Right ventricle myocardium superior (tissue), 1 donor: Measurements from ENCODE around the gene COBL. TPM values are rescaled to one million over a fixed set of nuclear protein-coding genes. Genes with fewer than 3 reads are reported as not detected.

ENCODE experiments used
- ATAC-seq: fragments of 200-7000 bp; cut with Tn5 transposase; one replicate; pipeline ENCODE4 v1.9.1; 2020; ENCODE audit warnings: mild to moderate bottlenecking; ENCODE audit not compliant: poor library complexity
- DNase-seq: peaks from one replicate; pipeline ENCODE4 v3.0.0-alpha.2; 2020
- intact Hi-C: fragments of 100-400 bp; cut with DNase I; formaldehyde crosslinking; loops from one replicate; pipeline ENCODE4 v1.11.2; 2022
- total RNA-seq: library from RNA; stranded (reverse); fragmentation: NEBNext Ultra II Directional; extraction: Animal tissue kit (Norgen Biotek cat#: 25700); gene quantifications from one replicate; pipeline ENCODE4 v1.2.1, GENCODE V29; 2021
- donor health status: DM: no; HTN: yes; CAD: no; lungs with severe emphysema.

Gene COBL
- total RNA-seq, 1 donor from 2014 or later: 76.5 TPM

DNA sequence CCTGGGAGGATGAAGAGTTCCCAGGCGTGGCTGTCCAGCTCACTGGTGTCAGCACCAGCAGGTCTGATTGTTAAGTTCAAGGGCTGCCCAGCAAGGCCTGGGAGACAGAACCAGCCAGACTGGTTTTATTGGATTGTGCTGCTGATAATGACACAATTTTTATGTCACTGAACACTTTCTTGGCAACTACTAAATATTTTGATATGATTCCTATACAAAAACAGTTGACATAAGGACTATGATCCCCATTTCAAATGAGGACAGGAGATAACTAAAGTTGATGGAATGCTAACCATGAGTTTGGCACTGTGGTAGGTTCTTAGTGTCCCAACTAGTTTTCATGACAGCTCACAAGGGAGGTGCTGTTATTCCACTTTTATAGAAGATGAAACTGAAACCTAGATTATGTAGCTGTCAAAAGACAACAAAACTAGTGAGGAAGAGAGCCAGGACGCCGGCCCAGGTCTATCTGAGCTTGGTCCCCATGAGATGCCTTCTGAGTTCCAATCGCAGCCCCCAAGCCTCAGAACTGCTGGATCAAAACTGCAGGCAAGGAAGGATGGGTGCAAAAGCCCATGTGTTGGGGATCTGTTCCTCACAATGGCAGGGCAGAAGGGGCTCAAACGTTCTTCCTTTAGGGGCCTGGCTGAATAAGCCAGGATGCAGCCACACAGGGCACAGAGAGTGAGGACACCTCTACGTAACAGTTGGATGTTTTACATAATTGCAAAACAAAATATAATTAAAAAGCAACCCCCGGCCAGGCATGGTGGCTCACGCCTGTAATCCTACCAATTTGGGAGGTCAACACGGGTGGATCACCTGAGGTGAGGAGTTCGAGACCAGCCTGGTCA is 52.8 kb downstream of the COBL start:
- intact Hi-C loops: no loop called here
- DNase-seq: no peak
- peak; percentile 76 for ATAC-seq

DNA sequence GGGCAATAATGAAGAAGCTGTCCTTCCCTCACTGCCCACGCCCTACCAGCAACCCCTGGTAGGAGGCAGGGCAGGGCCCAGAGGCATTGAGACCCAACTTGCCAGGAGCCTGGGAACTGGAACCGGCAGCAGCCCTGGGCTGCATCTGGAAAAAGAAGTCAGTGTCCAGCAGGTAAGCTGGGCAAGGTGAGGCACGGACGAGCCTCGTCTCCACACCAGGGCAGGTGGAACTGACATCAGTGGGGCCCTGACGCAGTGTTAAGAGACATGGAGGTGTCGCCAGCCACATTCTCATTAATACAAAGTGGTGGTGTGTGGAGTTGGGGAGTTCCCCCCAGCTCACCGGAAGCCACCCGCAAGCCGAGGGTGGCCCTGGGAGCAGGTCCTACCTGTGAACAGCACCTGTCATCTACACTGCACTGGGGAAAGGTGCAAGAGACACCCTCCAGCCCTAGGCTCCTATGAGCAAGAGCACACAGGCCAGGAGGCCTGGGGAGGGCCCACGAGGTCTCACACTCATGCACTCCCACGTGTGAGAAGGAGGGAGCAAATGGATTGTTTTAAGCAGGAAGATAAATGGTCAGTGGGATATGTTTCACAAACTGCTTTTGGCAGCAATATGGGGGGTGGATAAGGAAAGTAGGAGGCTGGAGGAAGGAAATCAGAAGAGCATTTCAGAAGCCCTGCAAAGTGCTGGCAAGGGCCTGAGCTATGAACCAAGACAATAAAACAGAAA is 53.6 kb downstream of the COBL start:
- no peak for ATAC-seq
- DNase-seq: no peak
- intact Hi-C loops: no loop called here

DNA sequence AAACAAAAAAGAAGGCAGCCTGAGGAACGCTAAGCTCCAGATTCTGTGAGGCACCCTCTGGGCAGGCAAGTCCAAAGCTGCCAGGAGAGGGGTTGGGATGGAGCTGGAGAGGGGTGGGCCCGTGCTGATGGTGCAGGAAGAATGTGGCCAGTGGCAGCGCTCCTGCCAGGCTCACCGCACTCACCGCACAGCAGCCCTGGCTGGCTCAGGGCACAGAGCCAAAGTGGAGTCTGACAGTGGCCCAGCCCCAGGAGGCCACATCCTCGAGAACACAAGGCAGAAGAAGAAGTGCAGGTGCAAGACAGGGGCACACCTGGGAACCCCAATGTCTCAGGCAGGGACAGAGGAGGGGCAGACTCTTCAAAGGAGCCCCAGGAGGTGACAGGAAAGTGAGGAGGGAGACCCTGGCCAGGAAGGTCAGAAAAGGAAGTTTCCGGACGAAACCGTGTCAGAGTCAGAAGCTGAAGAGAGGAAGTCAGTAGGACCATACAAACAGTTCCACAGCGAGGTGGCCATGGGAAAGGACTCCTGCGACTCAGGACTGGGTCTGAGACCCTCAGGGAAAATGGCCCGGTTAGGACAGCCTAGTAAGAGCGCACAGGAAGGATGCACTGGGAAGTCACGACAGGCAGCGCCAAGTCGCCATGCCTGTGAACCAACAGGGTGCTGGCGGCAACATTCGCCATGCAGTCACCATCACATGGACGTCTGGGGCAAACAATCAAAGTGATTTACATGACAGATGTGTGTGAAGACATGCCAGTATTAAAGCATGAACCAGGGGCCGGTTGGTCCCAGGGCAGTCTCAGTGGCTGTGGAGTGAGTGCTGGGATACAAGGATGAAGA is 54.4 kb downstream of the COBL start:
- ATAC-seq (no peak), DNase-seq (no peak)
- intact Hi-C loops: no loop called here

DNA sequence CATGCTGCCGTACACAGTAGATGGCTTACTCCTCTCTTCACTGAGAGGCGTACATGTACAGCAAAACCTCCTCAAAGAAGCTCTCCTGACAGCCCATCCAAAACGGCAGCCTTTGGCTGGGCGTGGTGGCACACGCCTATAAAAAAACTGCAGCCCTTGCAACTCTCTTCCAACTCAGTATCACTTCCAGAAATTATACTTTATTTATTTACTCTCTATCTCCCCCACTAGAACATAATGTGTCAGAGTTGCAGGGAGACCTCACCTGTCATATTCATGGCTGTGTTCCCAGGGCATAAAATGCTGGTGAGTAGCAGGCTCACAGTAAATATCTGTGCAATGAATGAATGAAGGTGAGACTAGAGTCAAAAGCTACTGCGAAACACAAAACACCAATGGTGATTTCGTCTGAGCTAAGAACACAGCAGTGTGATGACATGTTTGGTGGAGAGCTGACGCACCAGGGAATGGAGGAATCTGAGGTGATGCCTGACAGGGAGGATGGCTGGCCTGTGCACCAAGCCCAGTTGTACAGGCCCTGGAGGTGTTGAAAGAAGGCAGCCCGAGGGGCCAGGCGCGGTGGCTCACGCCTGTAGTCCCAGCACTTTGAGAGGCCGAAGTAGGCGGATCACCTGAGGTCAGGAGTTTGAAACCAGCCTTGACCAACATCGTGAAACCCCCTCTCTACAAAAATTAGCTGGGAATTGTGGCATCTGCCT is 55.3 kb downstream of the COBL start:
- intact Hi-C loops: no loop called here
- DNase-seq (no peak), ATAC-seq (peak; percentile 63)

DNA sequence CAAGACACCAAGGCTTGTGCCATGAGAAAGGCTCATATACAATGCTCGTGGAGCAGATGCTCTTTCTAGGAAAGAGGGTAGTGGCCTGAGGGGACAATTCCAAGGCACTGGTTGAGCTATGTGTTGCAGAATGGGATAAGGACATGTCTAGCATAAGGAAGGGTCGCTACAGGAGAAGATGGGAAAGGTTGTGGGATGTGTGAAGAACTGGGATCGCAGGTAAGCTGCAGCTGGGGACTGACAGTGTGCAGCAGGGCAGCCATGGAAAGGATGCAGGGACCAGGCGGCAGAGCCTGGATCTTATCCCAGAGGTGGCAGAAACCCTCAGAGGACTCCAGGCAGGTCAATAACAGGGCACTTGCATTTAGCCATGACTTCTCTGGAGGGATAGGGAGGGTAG is 56.1 kb downstream of the COBL start:
- intact Hi-C loops: no loop called here
- no peak for DNase-seq
- no peak for ATAC-seq

DNA sequence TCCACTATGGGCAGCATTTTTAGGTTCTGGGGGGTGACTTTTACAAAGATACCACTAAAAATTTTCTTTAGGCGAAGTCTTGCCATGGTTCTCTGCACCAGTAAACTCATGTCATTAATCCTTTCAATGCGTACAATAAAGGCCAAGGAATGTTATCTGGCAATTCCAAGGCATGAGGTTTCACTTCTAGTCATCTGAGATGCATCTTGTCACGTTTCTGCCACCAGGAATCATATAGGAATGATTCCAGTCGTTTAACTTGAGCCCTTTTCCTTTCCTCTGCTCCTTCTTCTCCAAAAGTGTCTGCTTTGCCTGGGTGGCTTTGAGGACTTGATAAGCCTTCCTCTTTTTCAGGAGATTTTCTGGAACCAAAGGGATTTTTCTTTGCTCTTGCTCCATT is 56.8 kb downstream of the COBL start:
- DNase-seq (no peak), ATAC-seq (no peak)
- intact Hi-C loops: loop anchor here (10.0 kb wide), 1 partner anchor 95 kb away; no protein-coding TSS in a partner anchor

DNA sequence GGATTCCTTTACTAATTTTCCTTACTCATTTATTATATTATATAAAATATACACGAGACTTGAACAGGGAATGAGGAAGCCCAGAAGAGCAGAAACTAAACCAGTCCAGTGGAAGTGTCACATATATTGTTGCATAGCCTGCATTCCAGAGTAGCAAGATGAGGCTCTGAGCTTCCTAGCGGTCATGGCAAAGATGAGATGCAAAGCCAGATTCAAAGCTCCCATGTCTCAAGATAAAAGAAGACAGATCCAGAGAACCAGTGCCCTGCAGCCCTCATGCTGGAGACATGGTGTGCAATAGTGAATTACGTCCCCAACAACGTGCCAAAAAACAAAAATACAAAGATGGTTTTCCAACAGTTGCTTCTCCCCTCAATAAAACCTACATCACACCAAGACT is 59.7 kb downstream of the COBL start:
- ATAC-seq (no peak), DNase-seq (no peak)
- intact Hi-C loops: loop anchor here (10.0 kb wide), 1 partner anchor 98 kb away; no protein-coding TSS in a partner anchor

DNA sequence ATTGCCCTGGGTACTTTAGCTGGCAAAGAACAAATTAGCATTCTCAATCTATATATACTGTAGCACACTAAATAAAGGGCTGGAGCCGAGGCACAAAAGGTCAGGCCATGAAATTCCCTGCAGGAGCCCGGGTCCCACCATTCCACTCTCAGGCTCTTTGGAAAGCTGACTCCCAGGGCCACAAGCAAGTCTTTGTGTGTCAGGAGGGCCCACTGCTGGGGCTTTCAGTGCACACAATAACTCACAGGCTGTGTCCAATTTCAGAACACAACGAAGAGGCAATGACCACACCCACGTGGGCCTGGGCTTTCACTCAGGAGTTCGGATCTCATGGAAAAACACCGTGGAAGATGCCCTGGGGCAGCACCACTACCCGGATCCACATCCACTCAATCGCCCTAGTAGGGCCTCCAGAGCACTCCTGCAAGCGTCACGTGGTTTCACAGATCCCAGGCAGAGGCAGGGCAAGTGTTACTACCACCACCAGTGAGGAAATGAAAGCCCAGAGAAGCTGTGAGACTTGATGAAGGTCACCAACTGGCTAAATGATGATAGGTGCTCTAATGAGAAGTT is 60.3 kb downstream of the COBL start:
- ATAC-seq (peak; percentile 45), DNase-seq (no peak)
- intact Hi-C loops: loop anchor here (10.0 kb wide), 1 partner anchor 99 kb away; no protein-coding TSS in a partner anchor

DNA sequence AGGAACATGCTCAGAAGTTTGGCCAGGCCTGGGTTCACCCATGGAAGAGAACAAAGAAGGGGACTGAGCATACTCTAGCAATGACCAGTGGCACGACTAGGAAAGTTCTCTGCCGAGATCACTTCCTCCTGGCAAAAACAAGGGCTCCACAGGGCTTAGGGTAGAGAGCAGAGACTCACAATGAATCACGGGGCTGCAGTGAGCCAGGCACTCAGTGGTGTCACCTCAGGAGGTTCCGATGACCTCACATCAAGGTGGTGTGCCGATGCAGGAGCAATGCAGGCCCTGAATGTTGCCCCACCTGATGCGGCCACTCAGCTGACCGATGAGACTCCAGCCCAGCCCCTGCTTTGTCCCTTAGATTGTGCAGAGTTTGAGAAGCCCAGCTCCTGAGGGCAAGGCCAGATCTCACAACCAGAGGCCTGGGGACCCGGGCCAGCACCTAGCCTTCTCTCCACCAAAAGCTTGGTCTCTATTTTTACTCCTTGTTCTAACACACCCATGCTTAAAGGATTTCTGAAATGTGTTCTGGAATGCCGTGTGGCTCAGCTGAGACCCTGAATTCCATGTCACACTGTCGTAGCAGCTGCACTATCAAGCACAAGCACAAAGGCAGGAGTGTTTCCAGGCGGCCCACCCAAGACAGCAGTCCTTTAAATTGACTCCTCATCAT is 60.9 kb downstream of the COBL start:
- peak; percentile 37 for ATAC-seq
- intact Hi-C loops: loop anchor here (10.0 kb wide), 1 partner anchor 99 kb away; no protein-coding TSS in a partner anchor

DNA sequence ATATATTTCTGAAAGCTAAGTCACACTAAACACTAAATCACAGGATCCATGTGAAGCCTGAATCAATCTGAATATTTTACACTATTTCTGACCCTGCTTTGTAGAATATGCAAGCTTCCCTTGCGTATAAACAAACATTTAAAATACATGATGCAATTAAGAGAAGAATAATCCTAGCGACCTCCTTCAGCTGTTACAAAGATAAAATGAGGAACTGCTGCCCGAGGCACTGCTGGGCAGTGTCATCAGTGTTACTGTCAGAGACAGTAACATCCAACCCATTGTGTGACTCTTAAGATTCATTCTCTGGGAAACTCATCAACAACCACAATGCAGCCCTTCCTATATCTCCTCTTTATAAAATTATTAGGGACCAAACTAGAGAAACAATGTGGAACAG is 61.6 kb downstream of the COBL start:
- intact Hi-C loops: loop anchor here (10.0 kb wide), 1 partner anchor 100 kb away; no protein-coding TSS in a partner anchor
- no peak for ATAC-seq

More for the DNA sequence above, 60.9 kb downstream of the COBL start:
- no peak for DNase-seq

DNA sequence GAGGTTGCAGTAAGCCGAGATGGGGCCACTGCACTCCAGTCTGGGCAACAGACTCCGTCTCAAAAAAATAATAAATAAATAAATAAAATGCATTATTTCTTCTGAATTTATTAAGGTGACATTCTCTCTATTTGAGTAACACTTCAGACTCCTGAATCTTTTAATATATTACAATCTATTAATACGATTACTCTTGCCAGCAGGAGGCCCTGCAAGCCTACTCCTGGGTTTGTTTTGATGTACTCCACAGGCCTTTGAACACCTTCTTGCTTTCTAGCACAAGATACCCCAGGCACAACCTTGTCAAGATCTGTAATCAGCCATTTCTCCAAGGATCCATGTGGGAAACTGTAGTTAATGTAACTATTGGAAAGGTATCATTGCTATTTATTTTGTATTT is 63.5 kb downstream of the COBL start:
- intact Hi-C loops: loop anchor here (5.0 to 10.0 kb wide), 2 partner anchors 49 to 102 kb away; no protein-coding TSS in a partner anchor
- DNase-seq (no peak), ATAC-seq (no peak)

More for the DNA sequence above, 61.6 kb downstream of the COBL start:
- DNase-seq: no peak

DNA sequence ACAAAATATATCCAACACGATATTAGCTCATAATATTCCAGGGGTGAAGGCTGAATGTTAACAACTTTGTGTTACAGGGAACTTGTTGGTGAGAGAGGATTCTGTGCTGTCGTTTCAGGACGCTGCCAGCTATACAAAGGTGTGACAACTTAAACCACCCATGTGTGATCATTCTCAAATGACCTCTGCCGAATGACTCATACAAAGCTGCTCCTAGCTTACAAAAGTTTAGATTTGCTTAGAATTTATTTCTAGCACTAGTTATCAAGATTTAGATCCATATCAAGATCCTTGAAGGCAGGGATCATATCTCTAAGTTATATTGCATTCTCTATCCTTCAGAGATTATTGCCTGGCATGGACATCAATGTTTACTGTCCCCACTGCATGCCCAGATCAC is 65.3 kb downstream of the COBL start:
- intact Hi-C loops: loop anchor here (5.0 to 10.0 kb wide), 2 partner anchors 51 to 104 kb away; no protein-coding TSS in a partner anchor
- ATAC-seq: no peak
- DNase-seq: no peak

DNA sequence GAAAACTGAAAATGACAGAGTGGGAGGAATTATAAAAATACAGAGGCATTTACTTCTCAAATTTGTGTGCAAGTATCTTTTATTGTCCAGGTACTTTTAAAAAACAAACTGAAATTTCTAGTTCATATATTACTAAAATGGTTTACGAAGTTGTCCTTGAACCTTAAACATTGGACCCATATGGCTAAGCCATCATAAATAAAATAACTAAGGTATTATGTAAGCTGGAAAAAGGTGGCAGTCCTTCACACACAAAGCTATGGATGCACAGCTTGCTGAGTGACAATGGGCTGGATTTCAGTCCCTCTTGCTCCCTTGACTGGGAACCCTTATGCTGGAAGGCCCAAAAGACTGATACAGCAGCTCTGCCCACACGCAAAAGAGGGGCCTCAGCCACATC is 66.1 kb downstream of the COBL start:
- DNase-seq (no peak), ATAC-seq (no peak)
- intact Hi-C loops: loop anchor here (5.0 to 10.0 kb wide), 2 partner anchors 52 to 104 kb away; no protein-coding TSS in a partner anchor

DNA sequence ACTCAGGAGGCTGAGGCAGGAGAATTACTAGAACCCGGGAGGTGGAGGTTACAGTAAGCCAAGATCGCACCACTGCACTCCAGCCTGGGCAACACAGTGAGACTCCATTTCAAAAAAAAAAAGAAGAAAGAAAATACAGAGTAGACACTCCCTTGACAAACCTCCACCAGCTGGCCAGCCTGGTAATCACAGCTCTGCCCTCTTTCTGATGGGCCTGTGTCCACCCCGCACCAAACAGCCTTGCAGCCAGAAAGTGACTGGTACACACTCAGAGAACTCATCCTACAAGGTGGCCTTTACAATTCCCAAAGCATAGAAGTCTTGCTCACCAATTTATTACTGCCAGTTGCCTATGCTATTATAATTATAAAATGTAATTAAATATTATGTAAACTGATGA is 66.6 kb downstream of the COBL start:
- DNase-seq: no peak
- intact Hi-C loops: loop anchor here (5.0 to 10.0 kb wide), 2 partner anchors 52 to 105 kb away; no protein-coding TSS in a partner anchor
- ATAC-seq: no peak

DNA sequence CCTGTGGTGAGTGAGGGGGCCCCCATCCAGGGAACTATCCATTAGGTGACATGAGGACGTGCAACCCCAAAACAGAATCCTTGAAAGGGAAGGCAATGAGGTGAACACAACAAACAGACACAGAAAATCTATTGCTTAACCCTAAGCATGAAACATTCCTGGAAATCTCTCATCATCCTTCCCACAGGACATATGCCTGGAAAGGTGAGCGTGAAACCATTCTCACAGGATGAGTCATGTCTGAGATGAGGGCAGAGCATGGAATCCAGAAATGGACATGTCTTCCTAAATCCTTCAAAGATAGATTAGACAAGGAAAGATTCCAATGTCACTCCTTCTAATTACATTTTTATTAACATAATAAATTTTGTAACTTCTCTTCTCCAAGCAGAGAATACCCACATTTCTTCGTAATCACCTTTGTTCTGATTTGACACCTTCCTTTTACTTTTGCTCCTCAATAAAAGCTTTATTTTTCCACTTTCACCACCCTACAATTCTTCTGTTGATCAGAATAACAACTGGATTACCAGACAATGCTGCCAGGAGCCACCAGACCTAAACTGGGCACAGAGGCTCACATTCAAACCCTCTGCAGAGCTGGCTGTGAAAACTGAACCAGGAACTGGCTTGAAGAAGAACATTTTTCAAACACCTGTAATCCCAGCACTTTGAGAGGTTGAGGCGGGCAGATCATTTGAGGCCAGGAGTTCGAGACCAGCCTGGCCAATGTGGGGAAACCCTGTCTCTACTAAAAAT is 67.2 kb downstream of the COBL start:
- intact Hi-C loops: no loop called here
- DNase-seq (no peak), ATAC-seq (no peak)
